Measurements from ENCODE around the gene ABLIM1. TPM values are rescaled to one million over a fixed set of nuclear protein-coding genes. Genes with fewer than 3 reads are reported as not detected.

The ABLIM1 gene
- total RNA-seq, 1 donor from 2014 or later = 105 TPM

DNA sequence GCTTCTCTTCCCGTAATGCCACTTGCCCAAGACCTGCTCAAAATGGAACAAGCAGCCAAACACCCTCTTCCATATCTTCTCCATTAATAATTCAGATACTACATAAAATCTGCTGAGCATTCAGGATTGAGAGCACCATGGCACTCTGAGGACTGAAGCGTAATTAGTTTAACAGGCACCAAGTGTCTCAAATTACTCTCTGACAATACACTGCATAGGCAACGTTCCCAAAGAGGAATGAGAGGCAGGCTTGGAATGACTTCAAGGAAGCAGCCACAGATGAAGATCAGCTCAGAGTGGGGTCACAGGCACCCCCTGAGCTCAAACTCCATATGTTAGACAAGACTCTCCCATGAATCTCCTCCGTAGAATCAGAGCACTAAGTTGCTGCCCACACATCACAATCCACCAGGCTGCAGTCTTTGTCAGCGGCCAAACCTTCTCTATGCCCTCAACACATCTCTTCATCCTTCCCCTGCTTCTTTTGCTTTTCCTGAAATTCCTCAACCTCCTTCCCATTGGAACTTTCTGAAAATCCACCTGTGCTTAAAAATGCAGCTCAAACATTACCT, 4.7 kb upstream of the ABLIM1 start:
- Mint-ChIP-seq H3K4me1 (peaks cover 26% of the 10 kb centered on the region), H3K27ac (peak overlapping the region; percentile 48), H3K27me3 (ENCODE audit: low read depth) (peaks cover 6% of the 10 kb centered on the region)

DNA sequence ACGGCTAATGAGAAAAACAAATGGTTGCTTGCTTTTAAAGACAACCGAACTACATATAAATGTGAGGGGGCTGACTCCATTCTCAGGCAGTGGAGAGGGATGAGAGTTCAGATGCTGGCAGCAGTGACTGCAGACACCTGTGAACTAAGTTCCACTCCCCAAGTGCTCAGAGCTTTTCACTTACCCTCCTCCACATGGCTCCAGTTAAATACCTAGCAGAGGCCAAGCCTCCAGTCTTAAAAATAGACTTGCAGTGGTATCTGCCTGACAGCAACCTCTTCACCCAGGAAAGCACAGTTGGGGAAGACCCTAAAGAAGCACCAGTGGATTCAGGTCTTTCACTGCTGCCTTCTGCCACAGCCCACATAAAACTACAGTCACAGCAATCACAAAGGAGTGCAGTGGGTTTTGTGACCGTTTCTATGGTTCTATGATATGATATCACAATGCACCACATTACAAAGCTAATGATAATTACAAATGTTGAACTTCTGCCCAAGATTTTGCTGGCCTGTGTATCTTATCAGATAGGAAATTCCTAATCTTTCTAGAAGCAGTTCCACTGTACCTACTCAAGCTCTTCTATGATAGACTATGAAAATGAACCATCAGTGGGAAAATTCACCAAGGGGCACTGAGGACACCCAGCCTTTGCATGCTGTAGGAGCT, 3.3 kb upstream of the ABLIM1 start:
- TF ChIP-seq CTCF (IDR thresholded peaks at IDR 0.05; ENCODE audit: unreplicated experiment) = no peak
- Mint-ChIP-seq H3K4me1 (peaks cover 26% of the 10 kb centered on the region), H3K9me3 (peaks cover 4% of the 10 kb centered on the region), H3K4me3 (no peak overlapping the region), H3K27ac (no peak overlapping the region), H3K36me3 (no peaks in the 10 kb centered on the region), H3K27me3 (ENCODE audit: low read depth) (peaks cover 8% of the 10 kb centered on the region)
- DNase-seq (ENCODE audit: low spot score in 2 of 2, unreplicated experiment in 2 of 2) = no peak

More for the DNA sequence above, 4.7 kb upstream of the ABLIM1 start:
- TF ChIP-seq CTCF (IDR thresholded peaks at IDR 0.05; ENCODE audit: unreplicated experiment) = no peak
- no peak for DNase-seq (ENCODE audit: low spot score in 2 of 2, unreplicated experiment in 2 of 2)
- no peak overlapping the region for H3K4me3 Mint-ChIP-seq
- H3K36me3 Mint-ChIP-seq = no peaks in the 10 kb centered on the region
- peaks cover 5% of the 10 kb centered on the region for H3K9me3 Mint-ChIP-seq

- H3K4me3 Mint-ChIP-seq = no peak overlapping the region
- no peaks in the 10 kb centered on the region for H3K36me3 Mint-ChIP-seq
- no peak for DNase-seq (ENCODE audit: low spot score in 2 of 2, unreplicated experiment in 2 of 2)
- H3K27me3 Mint-ChIP-seq (ENCODE audit: low read depth) = peaks cover 6% of the 10 kb centered on the region
- no peak overlapping the region for H3K27ac Mint-ChIP-seq
- H3K9me3 Mint-ChIP-seq = peaks cover 4% of the 10 kb centered on the region
- TF ChIP-seq CTCF (IDR thresholded peaks at IDR 0.05; ENCODE audit: unreplicated experiment) = no peak
- H3K4me1 Mint-ChIP-seq = peaks cover 12% of the 10 kb centered on the region
Measured at GRCh38 chr10:114655671-114656070, 2.4 kb downstream of the ABLIM1 start.

- Mint-ChIP-seq H3K9me3 (peaks cover 4% of the 10 kb centered on the region), H3K36me3 (no peaks in the 10 kb centered on the region), H3K4me1 (peaks cover 16% of the 10 kb centered on the region), H3K27ac (no peak overlapping the region), H3K4me3 (no peak overlapping the region), H3K27me3 (ENCODE audit: low read depth) (peaks cover 6% of the 10 kb centered on the region)
- TF ChIP-seq CTCF (IDR thresholded peaks at IDR 0.05; ENCODE audit: unreplicated experiment) = no peak
- no peak for DNase-seq (ENCODE audit: low spot score in 2 of 2, unreplicated experiment in 2 of 2)
Measured at GRCh38 chr10:114654822-114655575, 3.1 kb downstream of the ABLIM1 start.

DNA sequence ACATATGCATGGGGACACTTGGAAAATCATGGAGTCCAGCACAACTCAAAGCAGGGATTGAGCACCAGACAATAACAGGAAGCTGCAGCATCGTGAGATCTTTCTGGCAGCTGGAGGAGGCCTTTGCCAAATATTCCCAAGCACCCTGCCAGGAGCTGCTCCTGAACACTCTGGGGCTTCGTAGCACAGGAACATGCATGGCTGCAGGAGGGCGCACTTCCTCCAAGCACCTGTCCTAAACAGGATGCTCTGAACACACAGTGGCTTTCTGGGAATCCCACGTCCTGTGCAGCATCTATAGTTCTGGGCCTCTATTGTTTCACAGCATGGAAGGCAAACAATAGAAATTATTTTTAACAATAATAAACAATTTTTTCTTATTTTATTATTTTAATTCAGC, 4.1 kb downstream of the ABLIM1 start:
- H3K4me3 Mint-ChIP-seq = no peak overlapping the region
- peaks cover 4% of the 10 kb centered on the region for H3K9me3 Mint-ChIP-seq
- DNase-seq (ENCODE audit: low spot score in 2 of 2, unreplicated experiment in 2 of 2) = no peak
- H3K27ac Mint-ChIP-seq = no peak overlapping the region
- TF ChIP-seq CTCF (IDR thresholded peaks at IDR 0.05; ENCODE audit: unreplicated experiment) = no peak
- peaks cover 6% of the 10 kb centered on the region for H3K27me3 Mint-ChIP-seq (ENCODE audit: low read depth)
- H3K4me1 Mint-ChIP-seq = peaks cover 18% of the 10 kb centered on the region
- H3K36me3 Mint-ChIP-seq = no peaks in the 10 kb centered on the region
